Breast epithelium (tissue), 3 donors: Measurements from ENCODE around the gene PARP1.

Experiments
- POLR2A ChIP-seq: fragments of 450-650 bp; IDR thresholded peaks from one replicate; pipeline ENCODE4 v1.6.1; 2016; ENCODE audit warnings: antibody characterized with exemption, mild to moderate bottlenecking, moderate library complexity
- TF ChIP-seq, protein P1 (sequence below), 3 donors: fragments of 450-650 bp; IDR thresholded peaks; one replicate each; pipeline ENCODE4 v1.5.1; 2016 to 2017; ENCODE audit warnings: antibody characterized with exemption in 3 of 3, mild to moderate bottlenecking in 3 of 3, moderate library complexity in 3 of 3

DNA sequence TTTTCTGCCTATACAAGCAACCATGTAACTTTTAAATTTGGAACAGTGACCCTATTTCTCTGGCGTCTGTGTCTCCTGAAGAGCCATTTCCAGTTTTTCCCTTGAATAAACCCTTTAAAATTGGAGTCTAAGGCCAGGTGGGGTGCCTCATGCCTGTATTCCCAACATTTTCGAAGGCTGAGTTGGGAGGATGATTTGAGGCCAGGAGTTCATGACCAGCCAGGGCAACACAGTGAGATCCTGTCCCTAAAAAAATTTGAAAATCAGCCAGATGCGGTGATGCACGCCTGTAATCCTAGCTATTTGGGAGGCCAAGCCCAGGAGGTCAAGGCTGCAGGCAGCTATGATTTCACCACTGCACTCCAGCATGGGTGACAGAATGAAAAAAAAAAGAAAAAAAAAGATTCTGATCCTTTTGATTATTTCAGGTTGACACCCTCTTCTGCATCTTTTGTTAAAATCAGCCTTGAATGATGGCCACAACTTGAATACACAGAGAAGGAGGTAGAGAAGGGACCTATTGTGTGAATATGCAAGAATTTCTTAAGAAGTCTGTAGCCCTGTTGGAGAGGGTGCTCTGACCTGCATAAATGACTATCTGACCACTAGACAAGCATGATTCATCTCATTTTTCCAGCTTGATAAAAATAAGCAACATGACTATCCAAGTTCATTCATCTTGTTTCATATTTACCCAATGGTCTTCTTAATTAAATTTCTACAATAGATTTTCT is 40.2 kb upstream of the PARP1 start:
- TF ChIP-seq, protein P1, sequence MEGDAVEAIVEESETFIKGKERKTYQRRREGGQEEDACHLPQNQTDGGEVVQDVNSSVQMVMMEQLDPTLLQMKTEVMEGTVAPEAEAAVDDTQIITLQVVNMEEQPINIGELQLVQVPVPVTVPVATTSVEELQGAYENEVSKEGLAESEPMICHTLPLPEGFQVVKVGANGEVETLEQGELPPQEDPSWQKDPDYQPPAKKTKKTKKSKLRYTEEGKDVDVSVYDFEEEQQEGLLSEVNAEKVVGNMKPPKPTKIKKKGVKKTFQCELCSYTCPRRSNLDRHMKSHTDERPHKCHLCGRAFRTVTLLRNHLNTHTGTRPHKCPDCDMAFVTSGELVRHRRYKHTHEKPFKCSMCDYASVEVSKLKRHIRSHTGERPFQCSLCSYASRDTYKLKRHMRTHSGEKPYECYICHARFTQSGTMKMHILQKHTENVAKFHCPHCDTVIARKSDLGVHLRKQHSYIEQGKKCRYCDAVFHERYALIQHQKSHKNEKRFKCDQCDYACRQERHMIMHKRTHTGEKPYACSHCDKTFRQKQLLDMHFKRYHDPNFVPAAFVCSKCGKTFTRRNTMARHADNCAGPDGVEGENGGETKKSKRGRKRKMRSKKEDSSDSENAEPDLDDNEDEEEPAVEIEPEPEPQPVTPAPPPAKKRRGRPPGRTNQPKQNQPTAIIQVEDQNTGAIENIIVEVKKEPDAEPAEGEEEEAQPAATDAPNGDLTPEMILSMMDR (IDR thresholded peaks at IDR 0.05), result no peak
- TF ChIP-seq POLR2A, result no peak
